ENCODE data around the gene NPR2. TPM values are rescaled to one million over a fixed set of nuclear protein-coding genes. Genes with fewer than 3 reads are reported as not detected.

The NPR2 gene
- total and polyA plus RNA-seq, 2 of the 13 experiments (the other 11 are each of a cell fraction or from before 2014, with no cell fraction given), result 7.4 to 9.4 TPM

- TF ChIP-seq CEBPZ (IDR thresholded peaks at IDR 0.05; ENCODE audit: low read length), result peak; percentile 38; the same call in 1 of the 2 replicates
- TF ChIP-seq JDP2 (CRISPR knock-in tag; IDR thresholded peaks at IDR 0.05; ENCODE audit: borderline replicate concordance), result no peak
- TF ChIP-seq ZNF703 (CRISPR knock-in tag; IDR thresholded peaks at IDR 0.05; ENCODE audit: borderline replicate concordance), result no peak; the same call in 1 of the 2 replicates
- no peak for TF ChIP-seq ZNF44 (CRISPR knock-in tag; IDR thresholded peaks at IDR 0.05)
- no peak for TF ChIP-seq PREB (CRISPR knock-in tag; IDR thresholded peaks at IDR 0.05)
- TF ChIP-seq ZFP1 (CRISPR knock-in tag; IDR thresholded peaks at IDR 0.05), result no peak
- TF ChIP-seq MXD3 (CRISPR knock-in tag; IDR thresholded peaks at IDR 0.05), result peak; percentile 46; the same call in 1 of the 2 replicates
- no peak for TF ChIP-seq HOXA5 (CRISPR knock-in tag; IDR thresholded peaks at IDR 0.05)
- TF ChIP-seq NCOA2 (CRISPR knock-in tag; IDR thresholded peaks at IDR 0.05), result no peak; the same call in 1 of the 2 replicates
- no peak for TF ChIP-seq NFATC3 (CRISPR knock-in tag; IDR thresholded peaks at IDR 0.05)
- TF ChIP-seq CEBPG (CRISPR knock-in tag; IDR thresholded peaks at IDR 0.05), result no peak
- no peak for TF ChIP-seq ZNF383 (CRISPR knock-in tag; IDR thresholded peaks at IDR 0.05; ENCODE audit: borderline replicate concordance)
- no peak for TF ChIP-seq ZNF225 (CRISPR knock-in tag; IDR thresholded peaks at IDR 0.05)
- peak; percentile 77; the same call in 1 of the 2 replicates for TF ChIP-seq ZMYM4 (CRISPR knock-in tag; IDR thresholded peaks at IDR 0.05)
- TF ChIP-seq HCFC1 (IDR thresholded peaks at IDR 0.05; ENCODE audit: low read depth, low read length), result no peak
- peak; percentile 69 for TF ChIP-seq CREB1 (IDR thresholded peaks at IDR 0.05)
- TF ChIP-seq CREB1 (CRISPR knock-in tag; IDR thresholded peaks at IDR 0.05), result peak; percentile 80
- no peak; the same call in 1 of the 2 replicates for TF ChIP-seq ZNF800 (CRISPR knock-in tag; IDR thresholded peaks at IDR 0.05)
- TF ChIP-seq ZBTB2 (CRISPR knock-in tag; IDR thresholded peaks at IDR 0.05; ENCODE audit: low read depth), result 0 out of 2 replicates have a peak, but pooled peaks have one; percentile 62
- peak; percentile 89 for TF ChIP-seq NFYC (CRISPR knock-in tag; IDR thresholded peaks at IDR 0.05)
- TF ChIP-seq DMAP1 (CRISPR knock-in tag; IDR thresholded peaks at IDR 0.05), result no peak; the same call in none of the 2 replicates
- TF ChIP-seq ZNF691 (CRISPR knock-in tag; IDR thresholded peaks at IDR 0.05; ENCODE audit: borderline replicate concordance, low read depth), result peak; percentile 11; the same call in 1 of the 2 replicates
Observed at GRCh38 chr9:35814841-35815543, 23.6 kb downstream of the NPR2 start, which contains the start of gene HINT2 (continued).
